Panc1 (cell line): ENCODE measurements around the gene GLI3. TPM values are rescaled to one million over a fixed set of nuclear protein-coding genes. Genes with fewer than 3 reads are reported as not detected.

Experiments
- ATAC-seq: fragments of 200-7000 bp; cut with Tn5 transposase; 2 replicates; pipeline ENCODE4 v1.9.1; 2020; ENCODE audit warnings: mild to moderate bottlenecking, moderate library complexity
- BruUV-seq: library from RNA; stranded (reverse); fragments of 400-500 nt; replicated peaks from 2 replicates; lab custom pipeline; 2021; lab: Mats Ljungman, UMichigan
- CTCF ChIA-PET: fragments of 300-600 bp; sonication (Branson Sonifier 250); formaldehyde crosslinking; loops from one replicate; lab custom pipeline; 2022; ENCODE audit warnings: antibody characterized with exemption; lab: Charles Lee
- POLR2A ChIA-PET: fragments of 300-600 bp; sonication (Branson Sonifier 250); formaldehyde crosslinking; loops from one replicate; lab custom pipeline; 2022; ENCODE audit warnings: antibody characterized with exemption; lab: Charles Lee
- DNase-seq: peaks from one replicate; pipeline ENCODE4 v3.0.0-alpha.2; 2010; ENCODE audit warnings: low read depth, low spot score
- H3K27ac ChIP-seq: 2 replicates; pipeline ENCODE4 v1.5.1; 2011; ENCODE audit warnings: mild to moderate bottlenecking, low read length, inconsistent platforms
- H3K27me3 ChIP-seq: fragments of 200-500 bp; sonication (Bioruptor generic); 2 replicates; pipeline ENCODE4 v1.6.0; 2014; ENCODE audit warnings: low read length, inconsistent platforms; ENCODE audit not compliant: control insufficient read depth, insufficient read depth
- H3K36me3 ChIP-seq: fragments of 200-500 bp; sonication (Bioruptor generic); 2 replicates; pipeline ENCODE4 v1.5.1; 2014; ENCODE audit warnings: inconsistent platforms, mild to moderate bottlenecking, low read length, moderate library complexity; ENCODE audit not compliant: control insufficient read depth, insufficient read depth
- H3K4me1 ChIP-seq: 2 replicates; pipeline ENCODE4 v1.5.1; 2011; ENCODE audit warnings: inconsistent platforms, mild to moderate bottlenecking, low read length, moderate library complexity; ENCODE audit not compliant: control insufficient read depth, insufficient read depth
- H3K4me3 ChIP-seq, 2 experiments: 2 replicates each; pipeline ENCODE4 v1.5.1; 2011 to 2012; ENCODE audit warnings: low read depth in 2 of 2, low read length in 2 of 2, mild to moderate bottlenecking in 2 of 2, inconsistent platforms in 1 of 2, moderate library complexity in 1 of 2
- H3K9me3 ChIP-seq: fragments of 200-500 bp; sonication (Bioruptor generic); 2 replicates; pipeline ENCODE4 v1.5.1; 2014; ENCODE audit warnings: low read depth, mild to moderate bottlenecking, inconsistent platforms, low read length, moderate library complexity; ENCODE audit not compliant: control insufficient read depth, insufficient read depth
- POLR2AphosphoS5 ChIP-seq: IDR thresholded peaks from 2 replicates; pipeline ENCODE4 v1.6.1; 2012; ENCODE audit warnings: mild to moderate bottlenecking, low read depth, low read length, moderate library complexity
- SIN3A ChIP-seq: IDR thresholded peaks from 2 replicates; pipeline ENCODE4 v1.6.1; 2012; ENCODE audit warnings: low read depth, mild to moderate bottlenecking, low read length, moderate library complexity, borderline replicate concordance; ENCODE audit not compliant: insufficient read depth
- in situ Hi-C: cut with HindIII; loops from 2 replicates; pipeline ENCODE4 v1.10.0; 2016; ENCODE audit warnings: low sequenced_read_pairs, low pct_unique_long_range_greater_than_20kb
- intact Hi-C: fragments of 100-400 bp; cut with micrococcal nuclease; formaldehyde crosslinking; loops from one replicate; pipeline ENCODE4 v1.10.0; 2022; ENCODE audit not compliant: unreplicated experiment
- total RNA-seq: library from RNA; stranded (reverse); gene quantifications from one replicate; pipeline ENCODE4 v1.2.1, GENCODE V29; 2021; ENCODE audit not compliant: unreplicated experiment
- TF ChIP-seq, protein P1 (sequence below): fragments of 450-650 bp; IDR thresholded peaks from 2 replicates; pipeline ENCODE4 v1.5.1; 2017; ENCODE audit warnings: mild to moderate bottlenecking

Gene GLI3
- total RNA-seq, 1 experiment from 2014 or later = 3.7 TPM

DNA sequence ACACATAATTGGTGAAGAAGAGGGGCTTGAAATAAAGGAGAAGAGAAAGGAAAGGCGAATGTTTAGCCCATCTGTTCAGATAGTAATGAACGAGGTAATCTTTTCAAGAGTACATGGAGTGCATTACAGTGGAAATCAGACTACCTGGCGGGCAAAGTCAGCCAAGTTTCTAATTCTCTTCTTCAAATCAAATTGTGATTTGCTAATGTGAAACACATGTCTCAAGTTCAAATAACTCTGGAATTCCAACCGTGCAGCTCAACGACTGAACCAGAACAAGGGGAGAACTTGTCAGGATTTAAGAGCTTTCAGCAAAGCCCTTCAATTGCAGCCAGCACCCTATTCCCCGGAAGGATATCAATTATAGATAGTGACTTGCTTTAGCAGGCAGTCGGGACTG is 216.9 kb downstream of the GLI3 start:
- H3K27ac ChIP-seq = no peak overlapping the region
- no peaks in the 10 kb centered on the region; the same call in 1 of the 2 replicates for H3K27me3 ChIP-seq
- no peaks in the 10 kb centered on the region for H3K36me3 ChIP-seq
- TF ChIP-seq, protein P1, sequence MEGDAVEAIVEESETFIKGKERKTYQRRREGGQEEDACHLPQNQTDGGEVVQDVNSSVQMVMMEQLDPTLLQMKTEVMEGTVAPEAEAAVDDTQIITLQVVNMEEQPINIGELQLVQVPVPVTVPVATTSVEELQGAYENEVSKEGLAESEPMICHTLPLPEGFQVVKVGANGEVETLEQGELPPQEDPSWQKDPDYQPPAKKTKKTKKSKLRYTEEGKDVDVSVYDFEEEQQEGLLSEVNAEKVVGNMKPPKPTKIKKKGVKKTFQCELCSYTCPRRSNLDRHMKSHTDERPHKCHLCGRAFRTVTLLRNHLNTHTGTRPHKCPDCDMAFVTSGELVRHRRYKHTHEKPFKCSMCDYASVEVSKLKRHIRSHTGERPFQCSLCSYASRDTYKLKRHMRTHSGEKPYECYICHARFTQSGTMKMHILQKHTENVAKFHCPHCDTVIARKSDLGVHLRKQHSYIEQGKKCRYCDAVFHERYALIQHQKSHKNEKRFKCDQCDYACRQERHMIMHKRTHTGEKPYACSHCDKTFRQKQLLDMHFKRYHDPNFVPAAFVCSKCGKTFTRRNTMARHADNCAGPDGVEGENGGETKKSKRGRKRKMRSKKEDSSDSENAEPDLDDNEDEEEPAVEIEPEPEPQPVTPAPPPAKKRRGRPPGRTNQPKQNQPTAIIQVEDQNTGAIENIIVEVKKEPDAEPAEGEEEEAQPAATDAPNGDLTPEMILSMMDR = no peak
- intact Hi-C loops = no loop called here
- H3K9me3 ChIP-seq = no peaks in the 10 kb centered on the region
- in situ Hi-C loops = no loop called here
- no TSS peak for BruUV-seq
- no peak overlapping the region for H3K4me3 ChIP-seq
- ATAC-seq = no peak
- ChIA-PET POLR2A (no interaction called here), CTCF (no interaction called here)
- H3K4me1 ChIP-seq = no peaks in the 10 kb centered on the region
- DNase-seq = no peak

DNA sequence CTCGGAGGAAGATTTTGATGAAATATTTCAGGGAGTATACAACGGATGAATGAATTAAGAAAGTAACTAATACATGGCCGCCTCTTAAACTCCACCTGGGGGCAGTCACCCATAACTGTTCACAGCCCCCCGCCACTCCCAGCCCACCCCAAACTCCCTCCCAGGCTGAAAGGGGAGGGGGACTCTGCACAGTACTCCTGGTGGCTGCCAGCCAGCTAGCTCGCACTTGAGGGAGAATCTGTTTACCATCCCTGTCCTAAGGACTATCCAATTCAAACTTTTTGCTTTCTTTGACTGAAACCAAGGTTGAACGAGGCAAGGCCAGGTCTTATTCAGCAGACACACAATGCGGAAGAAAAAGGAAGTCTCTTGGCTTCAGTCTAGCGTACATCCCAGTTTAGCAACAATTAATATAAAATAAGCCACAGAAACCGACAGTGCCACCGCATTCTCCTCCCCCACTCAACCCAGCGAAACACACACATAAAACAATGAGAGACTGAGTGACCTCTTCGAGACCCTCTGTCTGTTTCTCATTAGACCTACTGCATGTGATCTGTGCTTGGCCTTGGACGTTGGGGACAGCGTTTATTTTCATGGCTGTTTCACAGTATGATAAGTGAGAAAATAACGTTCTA is 219.5 kb downstream of the GLI3 start:
- intact Hi-C loops = no loop called here

DNA sequence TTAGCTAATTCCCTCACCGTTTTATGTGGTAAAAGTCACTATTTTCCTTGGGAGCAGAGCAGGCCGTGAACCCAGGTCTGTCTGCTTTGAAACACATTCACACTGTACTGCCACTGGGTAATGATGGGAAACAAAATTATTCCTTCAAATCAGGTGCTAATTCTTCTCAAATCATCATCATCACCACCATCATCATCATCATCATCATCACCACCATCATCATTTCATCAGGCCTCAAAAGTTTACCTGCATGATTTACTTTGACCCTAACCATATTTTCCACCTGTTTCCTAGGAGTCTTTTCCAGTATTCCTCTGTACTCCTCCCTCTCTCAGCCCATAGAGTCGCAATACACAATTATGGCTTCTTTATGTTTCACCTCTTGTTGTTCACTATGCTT is 220.5 kb downstream of the GLI3 start:
- ChIA-PET POLR2A (no interaction called here), CTCF (no interaction called here)
- Histone ChIP-seq H3K4me3 (no peak overlapping the region), H3K36me3 (no peaks in the 10 kb centered on the region), H3K27me3 (no peaks in the 10 kb centered on the region), H3K4me1 (no peaks in the 10 kb centered on the region), H3K9me3 (no peaks in the 10 kb centered on the region), H3K27ac (no peak overlapping the region)
- no peak for DNase-seq
- TF ChIP-seq SIN3A = no peak
- TF ChIP-seq POLR2AphosphoS5 = no peak
- no peak for ATAC-seq
- in situ Hi-C loops = no loop called here
- no TSS peak for BruUV-seq
- intact Hi-C loops = no loop called here

More for the DNA sequence above, 219.5 kb downstream of the GLI3 start:
- CTCF ChIA-PET = no interaction called here
- Histone ChIP-seq H3K36me3 (no peaks in the 10 kb centered on the region), H3K27ac (no peak overlapping the region), H3K9me3 (no peaks in the 10 kb centered on the region), H3K4me3 (no peak overlapping the region), H3K27me3 (no peaks in the 10 kb centered on the region), H3K4me1 (no peaks in the 10 kb centered on the region)
- DNase-seq (no peak), ATAC-seq (no peak)
- in situ Hi-C loops = no loop called here
- POLR2A ChIA-PET = no interaction called here
- no TSS peak for BruUV-seq
- no peak for TF ChIP-seq SIN3A
- TF ChIP-seq, protein P1 = no peak
